Keratinocyte (primary cell): Measurements from ENCODE around the gene CDKN1B. TPM values are rescaled to one million over a fixed set of nuclear protein-coding genes. Genes with fewer than 3 reads are reported as not detected.

Experiments
- DNase-seq: peaks from one replicate; pipeline ENCODE4 v3.0.0-alpha.2; 2011; ENCODE audit warnings: low read depth, missing footprints, low spot score
- FAIRE-seq: peaks from 2 replicates; lab custom pipeline; 2011; peaks lifted over from hg19 to GRCh38; lab: Jason Lieb, UNC
- H2AFZ ChIP-seq: 2 replicates; pipeline ENCODE4 v1.6.0; 2012; ENCODE audit warnings: low read length, control low read depth, inconsistent platforms; ENCODE audit not compliant: control insufficient read depth
- H3K27ac ChIP-seq: 2 replicates; pipeline ENCODE4 v1.5.1; 2011; ENCODE audit warnings: low read length; ENCODE audit not compliant: control insufficient read depth, insufficient read depth
- H3K27me3 ChIP-seq: 3 replicates; pipeline ENCODE4 v1.6.0; 2011; ENCODE audit warnings: low read length; ENCODE audit not compliant: control insufficient read depth, insufficient read depth; ENCODE audit errors: extremely low read depth
- H3K36me3 ChIP-seq, 2 experiments: 2 replicates in 1 of 2; 3 replicates in 1 of 2; pipeline ENCODE4 v1.5.1; 2011; ENCODE audit warnings: low read length in 2 of 2, mild to moderate bottlenecking in 1 of 2; ENCODE audit not compliant: control insufficient read depth in 2 of 2, insufficient read depth in 2 of 2; ENCODE audit errors: extremely low read depth in 1 of 2
- H3K4me1 ChIP-seq: 3 replicates; pipeline ENCODE4 v1.5.1; 2011; ENCODE audit warnings: low read length; ENCODE audit not compliant: control insufficient read depth, insufficient read depth; ENCODE audit errors: extremely low read depth
- H3K4me2 ChIP-seq: 3 replicates; pipeline ENCODE4 v1.6.0; 2011; ENCODE audit warnings: low read depth, low read length; ENCODE audit not compliant: control insufficient read depth, insufficient read depth; ENCODE audit errors: extremely low read depth
- H3K4me3 ChIP-seq, 3 experiments: fragments of 200-600 bp in 1 of 3; sonication (generic) in 1 of 3; 2 replicates in 2 of 3; 3 replicates in 1 of 3; pipeline ENCODE4 v1.5.1; 2011 to 2016; ENCODE audit warnings: low read length in 3 of 3, mild to moderate bottlenecking in 3 of 3, control low read depth in 2 of 3, inconsistent platforms in 1 of 3, low read depth in 1 of 3, mixed read lengths in 1 of 3, mixed run types in 1 of 3, moderate library complexity in 1 of 3; ENCODE audit not compliant: control insufficient read depth in 2 of 3, insufficient read depth in 2 of 3; ENCODE audit errors: extremely low read depth in 1 of 3
- H3K79me2 ChIP-seq: 2 replicates; pipeline ENCODE4 v1.6.0; 2012; ENCODE audit warnings: low read length; ENCODE audit not compliant: control insufficient read depth, insufficient read depth
- H3K9ac ChIP-seq: 3 replicates; pipeline ENCODE4 v1.6.0; 2011; ENCODE audit warnings: low read length; ENCODE audit not compliant: control insufficient read depth, insufficient read depth; ENCODE audit errors: extremely low read depth
- H3K9me1 ChIP-seq: 3 replicates; pipeline ENCODE4 v1.6.0; 2011; ENCODE audit warnings: low read length; ENCODE audit not compliant: control insufficient read depth, insufficient read depth; ENCODE audit errors: extremely low read depth
- H3K9me3 ChIP-seq: 2 replicates; pipeline ENCODE4 v1.5.1; 2012; ENCODE audit warnings: low read depth, low read length; ENCODE audit not compliant: control insufficient read depth
- H4K20me1 ChIP-seq: 3 replicates; pipeline ENCODE4 v1.6.0; 2011; ENCODE audit warnings: low read length; ENCODE audit not compliant: control insufficient read depth, insufficient read depth; ENCODE audit errors: extremely low read depth
- CTCF ChIP-seq, 3 experiments: IDR thresholded peaks in 1 of 3; conservative IDR thresholded peaks in 1 of 3; optimal IDR thresholded peaks in 1 of 3; 2 replicates in 2 of 3; 3 replicates in 1 of 3; pipeline versions ENCODE3 to v1.5.1; 2011; ENCODE audit warnings: low read length in 3 of 3, mild to moderate bottlenecking in 3 of 3, moderate library complexity in 2 of 3, control low read depth in 1 of 3, inconsistent platforms in 1 of 3; ENCODE audit not compliant: insufficient read depth in 2 of 3; ENCODE audit errors: extremely low read depth in 1 of 3
- EZH2 ChIP-seq: IDR thresholded peaks from one replicate; pipeline ENCODE4 v1.6.1; 2012; ENCODE audit warnings: inconsistent platforms, mild to moderate bottlenecking, low read length, moderate library complexity
- dilution Hi-C: fragments of 300-500 bp; cut with MboI; formaldehyde crosslinking; loops from one replicate; pipeline ENCODE4 v1.7.0; 2020; ENCODE audit warnings: low sequenced_read_pairs; ENCODE audit not compliant: extremely low pct_ligation_motif_present
- polyA plus RNA-seq, 5 experiments: library from polyadenylated mRNA; depleted of rRNA in 3 of 5; stranded (reverse) in 3 of 5; stranded (forward) in 1 of 5; unstranded in 1 of 5; fragments of >200 nt; gene quantifications; 1 replicate in 1 of 5; 2 replicates in 3 of 5; 3 replicates in 1 of 5; pipeline versions ENCODE4 v1.2.1 to v1.2.3, GENCODE V29; 2011 to 2012; ENCODE audit warnings: missing spikeins in 2 of 5, low read depth in 1 of 5, low replicate concordance in 1 of 5

Gene CDKN1B
- polyA plus RNA-seq, 1 donor (not counting 4 experiments of a cell fraction or from before 2014, with no cell fraction given), result 5.1 TPM

GRCh38 chr12:12726555-12727093 lies 9.5 kb downstream of the CDKN1B start:
- no peaks in the 10 kb centered on the region for H3K36me3 ChIP-seq
- dilution Hi-C loops, result no loop called here
- DNase-seq, result no peak
- TF ChIP-seq CTCF (optimal IDR thresholded peaks at IDR 0.05 in 1 of 3, IDR thresholded peaks at IDR 0.05 in 1 of 3, conservative IDR thresholded peaks at IDR 0.05 in 1 of 3; ENCODE audit: extremely low read depth in 1 of 3, insufficient read depth in 2 of 3, low read length in 3 of 3) (no peak), EZH2 (no peak)
- peaks cover 24% of the 10 kb centered on the region for H3K79me2 ChIP-seq
- peak overlapping the region; percentile 70 for H3K4me2 ChIP-seq
- H2AFZ ChIP-seq, result peak overlapping the region; percentile 1
- no peaks in the 10 kb centered on the region for H3K9me3 ChIP-seq
- H3K4me3 ChIP-seq, result peak overlapping the region; percentile 69 to 84 (median 77)
- H3K4me1 ChIP-seq, result peaks cover 11% of the 10 kb centered on the region
- peak overlapping the region; percentile 89 for H3K9ac ChIP-seq
- no peaks in the 10 kb centered on the region for H4K20me1 ChIP-seq
- FAIRE-seq, result peak; percentile 52
- H3K9me1 ChIP-seq, result no peaks in the 10 kb centered on the region
- H3K27me3 ChIP-seq, result no peaks in the 10 kb centered on the region
- H3K27ac ChIP-seq, result peak overlapping the region; percentile 89

GRCh38 chr12:12731178-12731577 lies 14.0 kb downstream of the CDKN1B start:
- dilution Hi-C loops, result no loop called here
- no peak overlapping the region for H2AFZ ChIP-seq
- H3K9me1 ChIP-seq, result no peaks in the 10 kb centered on the region
- no peak for DNase-seq
- H3K27me3 ChIP-seq, result no peaks in the 10 kb centered on the region
- H3K27ac ChIP-seq, result no peak overlapping the region
- H3K9me3 ChIP-seq, result no peaks in the 10 kb centered on the region
- H3K4me2 ChIP-seq, result no peak overlapping the region
- no peak overlapping the region for H3K9ac ChIP-seq
- no peaks in the 10 kb centered on the region for H3K36me3 ChIP-seq
- H3K4me3 ChIP-seq, result no peak overlapping the region
- H4K20me1 ChIP-seq, result no peaks in the 10 kb centered on the region
- H3K4me1 ChIP-seq, result peaks cover 18% of the 10 kb centered on the region
- no peak for TF ChIP-seq EZH2
- TF ChIP-seq CTCF (optimal IDR thresholded peaks at IDR 0.05 in 1 of 3, IDR thresholded peaks at IDR 0.05 in 1 of 3, conservative IDR thresholded peaks at IDR 0.05 in 1 of 3; ENCODE audit: extremely low read depth in 1 of 3, insufficient read depth in 2 of 3, low read length in 3 of 3), result no peak
- H3K79me2 ChIP-seq, result peaks cover 7% of the 10 kb centered on the region
- no peak for FAIRE-seq
